PC-9 (cell line): ENCODE results near the gene RBMS3. TPM values are rescaled to one million over a fixed set of nuclear protein-coding genes. Genes with fewer than 3 reads are reported as not detected.

Experiments
- BruUV-seq: library from RNA; stranded (reverse); fragments of 400-500 nt; replicated peaks from 2 replicates; lab custom pipeline; 2021; lab: Mats Ljungman, UMichigan
- CTCF ChIA-PET: fragments of 300-600 bp; sonication (Branson Sonifier 250); formaldehyde crosslinking; loops from one replicate; lab custom pipeline; 2022; ENCODE audit warnings: antibody characterized with exemption; lab: Charles Lee
- POLR2A ChIA-PET: fragments of 300-600 bp; sonication (Branson Sonifier 250); formaldehyde crosslinking; loops from one replicate; lab custom pipeline; 2022; ENCODE audit warnings: antibody characterized with exemption; ENCODE audit not compliant: unreplicated experiment; lab: Charles Lee
- DNase-seq, 2 experiments: peaks; one replicate each; pipeline versions ENCODE4 v3.0.0 to v3.0.0-alpha.2; 2015 to 2022; ENCODE audit warnings: mixed read lengths in 1 of 2
- H2AFZ ChIP-seq: fragments of 200-600 bp; sonication (generic); 2 replicates; pipeline ENCODE4 v1.8.1; 2017; ENCODE audit warnings: antibody characterized with exemption
- H3F3A ChIP-seq: fragments of 200-600 bp; sonication (generic); 2 replicates; pipeline ENCODE4 v1.8.1; 2017; ENCODE audit warnings: antibody characterized with exemption, mild to moderate bottlenecking, low read depth; ENCODE audit not compliant: insufficient read depth
- H3K27ac ChIP-seq: fragments of 200-600 bp; sonication (generic); 2 replicates; pipeline ENCODE4 v1.6.1; 2016; ENCODE audit warnings: mixed run types
- H3K27me3 ChIP-seq: fragments of 200-600 bp; sonication (generic); 2 replicates; pipeline ENCODE4 v1.6.1; 2016; ENCODE audit warnings: low read depth, mixed run types; ENCODE audit not compliant: insufficient read depth
- H3K36me3 ChIP-seq: fragments of 200-600 bp; sonication (generic); 2 replicates; pipeline ENCODE4 v1.6.1; 2016; ENCODE audit warnings: low read depth, mixed run types
- H3K4me1 ChIP-seq: fragments of 200-600 bp; sonication (generic); replicated peaks from 2 replicates; pipeline ENCODE4 v1.6.1; 2016; ENCODE audit warnings: mixed run types; ENCODE audit not compliant: insufficient read depth
- H3K4me2 ChIP-seq: fragments of 200-600 bp; sonication (generic); 2 replicates; pipeline ENCODE4 v1.6.1; 2017; ENCODE audit warnings: mixed run types
- H3K4me3 ChIP-seq: fragments of 200-600 bp; sonication (generic); 2 replicates; pipeline ENCODE4 v1.6.1; 2016; ENCODE audit warnings: mixed run types
- H3K79me2 ChIP-seq: fragments of 200-600 bp; sonication (generic); 2 replicates; pipeline ENCODE4 v1.6.1; 2017; ENCODE audit warnings: low read depth, mixed run types
- H3K9me2 ChIP-seq: fragments of 200-600 bp; sonication (generic); 2 replicates; pipeline ENCODE4 v1.8.1; 2017; ENCODE audit warnings: mild to moderate bottlenecking; ENCODE audit not compliant: insufficient read depth
- H3K9me3 ChIP-seq: fragments of 200-600 bp; sonication (generic); 2 replicates; pipeline ENCODE4 v1.8.1; 2016; ENCODE audit warnings: low read depth; ENCODE audit not compliant: insufficient read depth
- H4K20me1 ChIP-seq: fragments of 200-600 bp; sonication (generic); 2 replicates; pipeline ENCODE4 v1.8.1; 2017; ENCODE audit not compliant: insufficient read depth
- CTCF ChIP-seq: fragments of 200-600 bp; sonication (generic); conservative IDR thresholded peaks from 2 replicates; pipeline ENCODE4 v1.6.1; 2017; ENCODE audit warnings: mixed run types, antibody characterized with exemption, mild to moderate bottlenecking, moderate library complexity
- EZH2 ChIP-seq: fragments of 200-600 bp; sonication (generic); IDR thresholded peaks from 2 replicates; pipeline ENCODE4 v1.8.0; 2017; ENCODE audit warnings: antibody characterized with exemption, low read depth
- intact Hi-C: fragments of 100-400 bp; cut with micrococcal nuclease; formaldehyde crosslinking; loops from one replicate; pipeline ENCODE4 v1.10.0; 2022; ENCODE audit not compliant: unreplicated experiment
- total RNA-seq: library from RNA; stranded (reverse); gene quantifications from 2 replicates; pipeline ENCODE4 v1.2.3, GENCODE V29; 2021

The RBMS3 gene
- total RNA-seq, 1 experiment from 2014 or later = 3.5 TPM

- no peak for DNase-seq
- Histone ChIP-seq H3K4me2 (no peak overlapping the region), H4K20me1 (no peaks in the 10 kb centered on the region), H2AFZ (no peak overlapping the region), H3K4me1 (no peaks in the 10 kb centered on the region), H3K4me3 (no peak overlapping the region), H3K27me3 (no peaks in the 10 kb centered on the region), H3K9me3 (no peaks in the 10 kb centered on the region), H3K27ac (no peak overlapping the region), H3K9me2 (no peaks in the 10 kb centered on the region), H3F3A (no peaks in the 10 kb centered on the region), H3K36me3 (no peaks in the 10 kb centered on the region), H3K79me2 (no peaks in the 10 kb centered on the region)
- ChIA-PET POLR2A (no interaction called here), CTCF (no interaction called here)
- TF ChIP-seq EZH2 = no peak
- TF ChIP-seq CTCF = no peak
- intact Hi-C loops = no loop called here
- no TSS peak for BruUV-seq
Measured at GRCh38 chr3:29871087-29871486, 590.2 kb downstream of the RBMS3 start.

- BruUV-seq = no TSS peak
Measured at GRCh38 chr3:29880809-29881208, 599.9 kb downstream of the RBMS3 start.

GRCh38 chr3:29887451-29887850, 606.6 kb downstream of the RBMS3 start:
- H3K79me2 ChIP-seq = no peaks in the 10 kb centered on the region
- TF ChIP-seq EZH2 = no peak
- TF ChIP-seq CTCF = no peak
- H4K20me1 ChIP-seq = no peaks in the 10 kb centered on the region
- no peak overlapping the region for H3K27ac ChIP-seq
- H3K9me3 ChIP-seq = no peaks in the 10 kb centered on the region
- no peak overlapping the region for H3K4me3 ChIP-seq
- H3K4me1 ChIP-seq = no peaks in the 10 kb centered on the region
- ChIA-PET POLR2A (no interaction called here), CTCF (no interaction called here)
- no peaks in the 10 kb centered on the region for H3F3A ChIP-seq
- intact Hi-C loops = no loop called here
- no peak overlapping the region for H3K4me2 ChIP-seq
- no peak overlapping the region for H2AFZ ChIP-seq
- no peaks in the 10 kb centered on the region for H3K36me3 ChIP-seq
- H3K27me3 ChIP-seq = no peaks in the 10 kb centered on the region
- BruUV-seq = no TSS peak
- DNase-seq = no peak
- no peaks in the 10 kb centered on the region for H3K9me2 ChIP-seq

More at GRCh38 chr3:29880809-29881208, 599.9 kb downstream of the RBMS3 start:
- no peak for DNase-seq
- Histone ChIP-seq H2AFZ (no peak overlapping the region), H3K27me3 (no peaks in the 10 kb centered on the region), H3K4me1 (no peaks in the 10 kb centered on the region), H3F3A (no peaks in the 10 kb centered on the region), H3K9me2 (no peaks in the 10 kb centered on the region), H3K36me3 (no peaks in the 10 kb centered on the region), H3K4me3 (no peak overlapping the region), H3K9me3 (no peaks in the 10 kb centered on the region), H3K4me2 (no peak overlapping the region), H3K79me2 (no peaks in the 10 kb centered on the region), H4K20me1 (no peaks in the 10 kb centered on the region), H3K27ac (no peak overlapping the region)
- POLR2A ChIA-PET = no interaction called here
- intact Hi-C loops = no loop called here
- TF ChIP-seq CTCF (no peak), EZH2 (no peak)
- CTCF ChIA-PET = no interaction called here
